ENCODE measurements around the gene ADAM12. TPM values are rescaled to one million over a fixed set of nuclear protein-coding genes. Genes with fewer than 3 reads are reported as not detected.

ADAM12 gene, protein sequence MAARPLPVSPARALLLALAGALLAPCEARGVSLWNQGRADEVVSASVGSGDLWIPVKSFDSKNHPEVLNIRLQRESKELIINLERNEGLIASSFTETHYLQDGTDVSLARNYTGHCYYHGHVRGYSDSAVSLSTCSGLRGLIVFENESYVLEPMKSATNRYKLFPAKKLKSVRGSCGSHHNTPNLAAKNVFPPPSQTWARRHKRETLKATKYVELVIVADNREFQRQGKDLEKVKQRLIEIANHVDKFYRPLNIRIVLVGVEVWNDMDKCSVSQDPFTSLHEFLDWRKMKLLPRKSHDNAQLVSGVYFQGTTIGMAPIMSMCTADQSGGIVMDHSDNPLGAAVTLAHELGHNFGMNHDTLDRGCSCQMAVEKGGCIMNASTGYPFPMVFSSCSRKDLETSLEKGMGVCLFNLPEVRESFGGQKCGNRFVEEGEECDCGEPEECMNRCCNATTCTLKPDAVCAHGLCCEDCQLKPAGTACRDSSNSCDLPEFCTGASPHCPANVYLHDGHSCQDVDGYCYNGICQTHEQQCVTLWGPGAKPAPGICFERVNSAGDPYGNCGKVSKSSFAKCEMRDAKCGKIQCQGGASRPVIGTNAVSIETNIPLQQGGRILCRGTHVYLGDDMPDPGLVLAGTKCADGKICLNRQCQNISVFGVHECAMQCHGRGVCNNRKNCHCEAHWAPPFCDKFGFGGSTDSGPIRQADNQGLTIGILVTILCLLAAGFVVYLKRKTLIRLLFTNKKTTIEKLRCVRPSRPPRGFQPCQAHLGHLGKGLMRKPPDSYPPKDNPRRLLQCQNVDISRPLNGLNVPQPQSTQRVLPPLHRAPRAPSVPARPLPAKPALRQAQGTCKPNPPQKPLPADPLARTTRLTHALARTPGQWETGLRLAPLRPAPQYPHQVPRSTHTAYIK
- total RNA-seq = 10 to 100 TPM in 1 of 4 donors, under 1 TPM in 2, not detected in 1; under 0.01 to 60.8 (median 0.64) TPM

DNA sequence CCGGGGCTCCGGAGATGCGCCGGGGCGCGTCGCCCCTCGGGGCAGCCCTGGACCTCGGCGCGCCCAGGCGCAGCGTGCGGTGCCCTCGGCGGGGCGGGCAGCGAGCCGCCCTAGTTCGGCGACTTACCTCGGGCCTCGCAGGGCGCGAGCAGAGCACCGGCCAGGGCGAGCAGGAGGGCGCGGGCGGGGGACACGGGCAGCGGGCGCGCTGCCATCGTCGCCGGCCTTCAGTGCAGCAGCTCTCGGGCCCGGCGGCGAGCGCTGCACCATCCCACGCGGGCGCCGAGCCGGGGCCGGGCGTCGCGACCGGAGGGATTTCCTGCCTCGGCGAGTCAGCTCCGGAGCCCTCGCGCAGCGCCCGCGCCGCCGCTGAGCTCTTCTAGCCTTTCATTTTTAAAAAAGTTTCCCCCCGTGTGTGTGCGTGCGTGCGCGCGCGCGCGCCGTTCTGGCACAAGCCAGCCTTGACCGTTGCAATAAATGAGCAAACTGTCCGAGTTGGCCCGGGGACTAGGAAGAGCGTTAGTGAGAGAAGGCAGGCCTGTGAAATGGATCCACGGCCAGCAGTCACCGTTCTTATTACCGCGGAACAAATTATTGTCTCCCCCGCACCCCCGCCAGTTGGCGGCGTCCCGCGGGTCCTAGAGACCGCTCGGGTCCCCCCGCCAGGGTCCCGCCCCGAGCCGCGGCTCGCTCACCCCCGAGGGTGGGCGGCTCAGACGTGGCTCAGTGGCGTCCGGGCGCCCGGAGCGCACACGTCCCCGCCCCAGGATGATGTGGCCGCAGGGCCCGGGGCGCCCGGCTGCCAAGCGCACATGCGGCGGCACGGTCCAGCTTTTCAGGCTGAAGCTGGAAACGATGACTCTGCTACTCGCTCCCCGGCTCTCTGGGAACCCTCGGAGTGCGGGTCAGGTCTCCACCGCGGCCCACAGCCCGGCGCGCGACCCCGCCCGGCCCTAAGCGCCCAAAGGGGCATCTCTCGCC lies at the start of gene ADAM12:
Gene ADAM12 (minus strand): TSS at position 547 of the 981 bp plus-strand sequence. CDS start 332 bp downstream, at position 215.
- DNase-seq = peak; percentile 17 to 65
- H3K27ac ChIP-seq = peak within 1 kb of the TSS in 1 of 2 donors; percentile 8
- no peak for TF ChIP-seq POLR2A (IDR thresholded peaks at IDR 0.05)
- H3K9me3 ChIP-seq = no peaks in the 10 kb centered on the region
- no peaks in the 10 kb centered on the region for H3K27me3 ChIP-seq
- intact Hi-C loops (cut with DNase I; ENCODE audit: low total_unique reads) = loop anchor here (10.0 kb wide), 1 partner anchor 403 kb away; no protein-coding TSS in a partner anchor
- H3K4me3 ChIP-seq = peak within 1 kb of the TSS; percentile 12 to 62
- peaks cover 6 to 10% of the 10 kb centered on the region in 2 donors for H3K4me1 ChIP-seq
- no peaks in the 10 kb centered on the region for H3K36me3 ChIP-seq

GRCh38 chr10:126437635-126438406 lies 49.5 kb upstream of the ADAM12 start:
- intact Hi-C loops (cut with DNase I; ENCODE audit: low total_unique reads) = no loop called here
- Histone ChIP-seq H3K27me3 (no peaks in the 10 kb centered on the region), H3K36me3 (no peaks in the 10 kb centered on the region), H3K27ac (no peak overlapping the region), H3K9me3 (no peaks in the 10 kb centered on the region), H3K4me1 (no peaks in the 10 kb centered on the region), H3K4me3 (no peak overlapping the region)
- TF ChIP-seq, protein P1, sequence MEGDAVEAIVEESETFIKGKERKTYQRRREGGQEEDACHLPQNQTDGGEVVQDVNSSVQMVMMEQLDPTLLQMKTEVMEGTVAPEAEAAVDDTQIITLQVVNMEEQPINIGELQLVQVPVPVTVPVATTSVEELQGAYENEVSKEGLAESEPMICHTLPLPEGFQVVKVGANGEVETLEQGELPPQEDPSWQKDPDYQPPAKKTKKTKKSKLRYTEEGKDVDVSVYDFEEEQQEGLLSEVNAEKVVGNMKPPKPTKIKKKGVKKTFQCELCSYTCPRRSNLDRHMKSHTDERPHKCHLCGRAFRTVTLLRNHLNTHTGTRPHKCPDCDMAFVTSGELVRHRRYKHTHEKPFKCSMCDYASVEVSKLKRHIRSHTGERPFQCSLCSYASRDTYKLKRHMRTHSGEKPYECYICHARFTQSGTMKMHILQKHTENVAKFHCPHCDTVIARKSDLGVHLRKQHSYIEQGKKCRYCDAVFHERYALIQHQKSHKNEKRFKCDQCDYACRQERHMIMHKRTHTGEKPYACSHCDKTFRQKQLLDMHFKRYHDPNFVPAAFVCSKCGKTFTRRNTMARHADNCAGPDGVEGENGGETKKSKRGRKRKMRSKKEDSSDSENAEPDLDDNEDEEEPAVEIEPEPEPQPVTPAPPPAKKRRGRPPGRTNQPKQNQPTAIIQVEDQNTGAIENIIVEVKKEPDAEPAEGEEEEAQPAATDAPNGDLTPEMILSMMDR (IDR thresholded peaks at IDR 0.05) = no peak
- TF ChIP-seq POLR2A (IDR thresholded peaks at IDR 0.05) = no peak
- DNase-seq = no peak

- intact Hi-C loops (cut with DNase I; ENCODE audit: low total_unique reads) = no loop called here
- Histone ChIP-seq H3K4me3 (no peak overlapping the region), H3K4me1 (no peaks in the 10 kb centered on the region), H3K27ac (no peak overlapping the region), H3K27me3 (no peaks in the 10 kb centered on the region), H3K9me3 (no peaks in the 10 kb centered on the region), H3K36me3 (no peaks in the 10 kb centered on the region)
- no peak for DNase-seq
- TF ChIP-seq, protein P1 (IDR thresholded peaks at IDR 0.05) = no peak
- no peak for TF ChIP-seq POLR2A (IDR thresholded peaks at IDR 0.05)
Measured at GRCh38 chr10:126434235-126434634, 46.0 kb upstream of the ADAM12 start.

- Histone ChIP-seq H3K27me3 (no peaks in the 10 kb centered on the region), H3K9me3 (no peaks in the 10 kb centered on the region), H3K4me1 (no peaks in the 10 kb centered on the region)
Measured at GRCh38 chr10:126433351-126433750, 45.1 kb upstream of the ADAM12 start.

More at GRCh38 chr10:126433351-126433750, 45.1 kb upstream of the ADAM12 start:
- Histone ChIP-seq H3K36me3 (no peaks in the 10 kb centered on the region), H3K27ac (no peak overlapping the region), H3K4me3 (no peak overlapping the region)
- DNase-seq = no peak
- intact Hi-C loops (cut with DNase I; ENCODE audit: low total_unique reads) = no loop called here
- TF ChIP-seq, protein P1 (IDR thresholded peaks at IDR 0.05) = no peak
- TF ChIP-seq POLR2A (IDR thresholded peaks at IDR 0.05) = no peak

Measured in uterus (tissue), 4 donors.